Hypothalamus (tissue), 51 donors: ENCODE results near the gene ATP6V0E2.

Experiments
- DNase-seq, 51 donors: peaks; one replicate each; lab custom pipeline; 2025; lab: John Stamatoyannopoulos, UW

The ATP6V0E2 gene

DNA sequence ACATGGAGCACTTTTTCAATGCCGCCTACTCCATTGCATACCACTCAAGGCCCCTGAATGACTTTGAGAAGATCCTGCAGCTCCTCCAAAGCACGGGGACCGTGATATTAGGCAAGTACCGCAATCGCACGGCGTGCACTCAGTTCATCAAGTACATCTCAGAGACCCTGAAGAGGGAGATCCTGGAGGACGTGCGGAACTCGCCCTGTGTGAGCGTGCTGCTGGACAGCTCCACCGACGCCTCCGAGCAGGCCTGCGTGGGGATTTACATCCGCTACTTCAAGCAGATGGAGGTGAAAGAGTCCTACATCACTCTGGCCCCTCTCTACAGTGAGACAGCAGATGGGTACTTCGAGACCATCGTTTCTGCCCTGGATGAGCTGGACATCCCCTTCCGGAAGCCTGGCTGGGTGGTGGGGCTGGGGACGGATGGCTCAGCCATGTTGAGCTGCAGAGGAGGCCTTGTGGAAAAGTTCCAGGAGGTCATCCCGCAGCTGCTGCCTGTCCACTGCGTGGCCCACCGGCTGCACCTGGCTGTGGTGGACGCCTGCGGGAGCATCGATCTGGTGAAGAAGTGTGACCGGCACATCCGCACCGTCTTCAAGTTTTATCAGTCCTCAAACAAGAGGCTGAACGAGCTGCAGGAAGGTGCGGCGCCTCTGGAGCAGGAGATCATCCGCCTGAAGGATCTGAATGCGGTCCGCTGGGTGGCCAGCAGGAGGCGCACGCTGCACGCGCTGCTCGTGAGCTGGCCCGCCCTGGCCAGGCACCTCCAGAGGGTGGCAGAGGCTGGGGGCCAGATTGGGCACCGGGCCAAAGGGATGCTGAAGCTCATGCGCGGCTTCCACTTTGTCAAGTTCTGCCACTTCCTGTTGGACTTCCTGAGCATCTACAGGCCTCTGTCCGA lies 12.7 kb upstream of the ATP6V0E2 start:
- peak in 5 of 51 donors; percentile 14 to 47 (median 21) for DNase-seq

- DNase-seq = no peak
Observed at GRCh38 chr7:149861728-149862045, 12.1 kb upstream of the ATP6V0E2 start.

DNA sequence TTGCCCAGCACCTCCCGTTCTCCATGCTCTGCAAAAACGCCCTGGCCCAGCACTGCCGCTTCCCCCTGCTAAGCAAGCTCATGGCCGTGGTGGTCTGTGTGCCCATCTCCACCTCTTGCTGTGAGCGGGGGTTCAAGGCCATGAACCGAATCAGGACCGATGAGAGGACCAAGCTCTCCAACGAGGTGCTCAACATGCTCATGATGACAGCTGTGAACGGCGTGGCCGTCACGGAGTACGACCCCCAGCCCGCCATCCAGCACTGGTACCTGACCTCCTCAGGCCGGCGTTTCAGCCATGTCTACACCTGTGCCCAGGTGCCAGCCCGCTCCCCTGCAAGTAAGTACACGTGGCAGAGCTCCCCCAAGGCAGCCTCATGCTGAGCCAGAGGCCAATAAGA lies 11.6 kb upstream of the ATP6V0E2 start:
- DNase-seq = no peak

- no peak for DNase-seq
Observed at GRCh38 chr7:149863500-149863899, 10.3 kb upstream of the ATP6V0E2 start.

GRCh38 chr7:149864023-149864422 lies 9.7 kb upstream of the ATP6V0E2 start:
- DNase-seq = no peak

- no peak for DNase-seq
Observed at GRCh38 chr7:149864751-149865150, 9.0 kb upstream of the ATP6V0E2 start.

DNA sequence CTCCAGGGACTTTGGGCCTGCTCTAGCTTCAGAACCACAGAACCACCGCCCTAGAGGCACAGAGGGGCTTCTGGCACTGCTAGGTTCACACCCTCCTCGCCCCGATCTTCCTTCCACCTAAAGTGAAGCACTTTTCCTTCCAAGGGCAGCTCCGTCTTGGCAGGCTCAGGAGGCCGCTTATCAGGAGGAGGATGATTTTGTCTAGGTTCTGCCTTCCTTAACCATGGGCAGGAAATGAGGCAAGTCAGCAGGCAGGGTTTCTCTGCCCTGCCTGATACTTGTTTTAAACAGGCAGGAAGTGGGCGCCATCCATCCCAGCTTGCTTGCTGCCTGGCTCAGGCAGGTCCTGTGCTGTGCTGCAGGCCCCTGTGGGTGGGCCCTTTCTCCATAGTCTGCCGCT lies 8.3 kb upstream of the ATP6V0E2 start:
- DNase-seq = no peak

DNA sequence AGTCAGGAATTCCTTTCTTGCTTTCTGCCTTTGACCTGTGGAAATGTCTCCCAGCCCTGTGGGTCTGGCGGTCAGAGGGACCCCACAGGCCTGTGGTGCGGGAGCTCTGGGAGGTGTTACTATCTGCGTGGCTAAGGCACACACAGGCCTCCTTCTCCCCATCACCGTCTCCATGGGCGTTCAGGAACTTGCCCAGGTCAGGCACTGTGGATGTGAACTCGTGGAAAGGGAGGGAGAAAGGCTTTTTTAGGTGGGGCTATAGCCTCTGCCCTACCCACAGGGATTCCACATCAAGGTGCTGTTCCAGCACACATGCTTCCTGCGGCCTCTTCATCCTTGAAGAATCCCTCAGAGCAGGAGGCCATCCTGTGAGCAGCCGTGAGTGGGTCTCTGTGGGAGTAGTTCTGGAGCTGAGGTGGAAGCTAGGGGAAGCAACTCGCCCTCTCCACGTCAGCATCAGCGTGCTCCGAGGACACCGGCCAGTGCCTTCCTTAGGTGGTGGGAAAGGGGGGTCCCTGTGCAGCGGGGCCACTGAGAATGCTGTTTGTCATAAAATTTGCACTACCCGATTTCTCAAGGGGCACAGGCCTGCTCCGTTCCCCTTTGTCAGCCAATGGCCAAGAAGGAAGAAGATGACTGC lies 7.5 kb upstream of the ATP6V0E2 start:
- DNase-seq = no peak

- peak in 1 of 51 donors; percentile 14 for DNase-seq
Observed at GRCh38 chr7:149866779-149867447, 6.9 kb upstream of the ATP6V0E2 start.

DNA sequence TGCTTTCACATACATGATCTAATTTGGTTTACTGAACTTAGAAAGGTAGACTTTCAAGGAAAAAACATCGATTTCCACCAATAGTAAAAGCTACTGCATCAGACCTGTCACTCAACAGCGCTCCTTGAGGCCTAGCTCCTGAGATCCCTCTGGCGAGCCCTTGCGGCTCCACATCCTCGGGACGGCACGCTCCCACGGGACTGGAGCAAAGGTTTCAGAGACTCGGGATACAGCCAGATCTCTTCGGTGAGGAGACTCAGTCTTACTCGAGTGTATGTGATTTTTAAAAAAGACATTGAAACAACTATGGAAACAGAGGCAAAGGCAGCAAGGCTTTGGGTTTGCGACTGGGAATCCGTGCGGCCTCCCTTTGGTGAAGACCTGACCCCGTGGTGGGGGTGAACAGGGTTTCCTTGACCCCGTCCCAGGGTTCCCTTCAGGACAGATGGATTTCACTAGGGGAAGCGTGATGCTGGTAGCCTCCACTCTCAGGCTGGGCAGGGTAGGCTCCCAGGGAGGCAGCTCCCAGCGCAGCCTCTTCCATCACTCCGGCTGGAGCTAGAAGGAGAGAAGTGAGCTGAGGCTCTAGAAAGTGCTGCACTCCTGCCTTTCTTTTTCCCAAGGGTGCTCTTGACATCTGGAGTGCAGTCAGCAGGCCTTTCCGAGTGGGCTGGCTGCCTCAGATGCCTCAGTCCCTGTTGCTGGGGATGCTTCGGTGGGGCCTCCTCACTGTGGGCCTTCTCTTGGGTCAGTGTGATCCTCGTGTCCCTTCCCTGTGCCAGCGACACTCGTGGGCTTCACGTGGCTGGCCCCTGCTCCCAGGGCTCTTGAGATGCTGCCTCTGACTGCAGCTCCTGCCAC lies 5.8 kb upstream of the ATP6V0E2 start:
- DNase-seq = no peak

DNA sequence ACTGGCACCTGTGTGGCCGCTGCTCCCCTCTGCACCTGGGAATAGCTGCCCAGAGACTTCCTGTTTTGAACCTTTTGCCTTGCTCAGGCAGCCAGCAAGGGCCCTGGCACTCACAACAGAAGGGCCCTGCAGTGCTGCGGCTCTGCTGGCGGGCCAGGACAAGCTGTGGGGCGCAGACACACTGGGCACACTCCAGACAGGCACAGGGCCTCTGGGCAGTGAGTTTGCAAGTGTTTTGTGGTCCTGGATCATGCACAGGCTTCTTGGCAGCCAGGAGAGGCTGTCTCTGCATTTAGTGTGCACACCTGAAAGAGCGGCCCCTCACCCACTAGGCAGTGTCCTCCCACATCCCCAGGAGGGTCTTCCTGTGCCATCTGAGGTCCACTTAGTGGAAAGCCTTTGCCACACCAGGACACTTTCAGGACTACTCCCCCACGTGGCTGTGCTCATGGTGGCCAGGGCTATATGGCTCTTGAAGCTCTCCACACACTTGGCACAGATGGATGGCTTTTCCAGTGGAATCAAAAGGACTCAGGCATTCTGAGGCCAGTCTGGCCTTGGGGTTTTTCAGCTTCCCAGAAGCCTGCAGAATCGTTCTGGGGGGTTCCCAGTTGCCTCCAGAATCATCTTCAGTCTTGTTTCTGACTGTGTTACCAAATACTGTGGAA lies 5.0 kb upstream of the ATP6V0E2 start:
- DNase-seq = peak in 5 of 51 donors; percentile 20 to 51 (median 39)

- DNase-seq = peak in 2 of 51 donors; percentile 24 to 25
Observed at GRCh38 chr7:149869291-149869650, 4.5 kb upstream of the ATP6V0E2 start.

GRCh38 chr7:149869867-149870266 lies 3.9 kb upstream of the ATP6V0E2 start:
- no peak for DNase-seq

- no peak for DNase-seq
Observed at GRCh38 chr7:149870274-149870673, 3.5 kb upstream of the ATP6V0E2 start.

- no peak for DNase-seq
Observed at GRCh38 chr7:149870701-149871483, 2.9 kb upstream of the ATP6V0E2 start.

DNA sequence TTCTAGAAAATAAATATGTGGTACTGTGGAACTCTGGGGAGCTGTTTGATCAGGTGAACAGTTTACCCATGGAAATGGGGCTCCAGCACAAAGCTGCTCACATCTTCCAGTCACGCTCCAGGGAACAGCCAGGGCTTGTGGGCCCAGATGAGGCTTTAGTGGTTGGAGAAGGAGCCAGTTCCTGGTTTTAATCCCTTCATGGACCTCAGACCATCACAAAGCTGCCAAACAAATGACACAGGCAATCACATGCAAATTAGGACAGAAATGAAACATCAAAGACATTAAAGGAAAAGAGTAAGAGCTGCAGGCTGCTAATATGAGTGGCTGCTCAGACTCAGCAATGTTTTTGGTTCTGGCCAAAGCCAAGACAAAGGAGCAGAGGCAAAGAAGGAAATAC lies 2.2 kb upstream of the ATP6V0E2 start:
- DNase-seq = peak in 1 of 51 donors; percentile 35

DNA sequence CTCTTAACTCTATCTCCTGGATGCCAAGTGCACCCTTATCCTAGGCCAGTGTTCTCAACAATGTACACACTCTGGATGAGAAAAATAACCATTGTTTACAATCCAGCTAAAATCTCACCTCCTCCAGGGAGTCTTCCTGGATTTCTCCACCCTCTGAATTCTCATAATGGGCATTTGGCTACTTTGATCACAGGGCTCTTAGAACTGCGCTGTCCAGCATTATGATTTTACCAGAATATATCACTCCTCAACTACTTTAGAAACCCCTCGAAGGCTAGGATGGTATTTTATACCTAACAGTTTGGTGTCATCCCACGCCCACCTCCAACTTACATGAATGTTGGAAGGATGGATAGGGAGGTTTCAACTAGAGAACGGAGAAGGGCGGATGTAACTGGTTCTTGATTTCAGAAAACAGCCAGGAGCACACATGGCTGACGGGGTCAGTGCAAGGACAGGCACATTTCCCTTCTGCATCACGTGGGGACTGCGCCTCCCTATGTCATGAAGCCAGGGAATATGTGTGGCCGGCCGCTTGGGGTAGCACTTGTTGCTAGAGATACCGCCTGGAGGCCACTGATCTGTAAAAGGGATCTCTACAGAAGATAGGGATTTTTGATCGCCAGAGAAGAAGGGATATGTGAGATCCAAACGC lies 1.2 kb upstream of the ATP6V0E2 start:
- DNase-seq = peak in 44 of 51 donors; percentile 15 to 88 (median 72)

GRCh38 chr7:149873970-149874643 lies 338 bp downstream of the ATP6V0E2 start:
- DNase-seq = no peak
